Stimulated activated CD8-positive, alpha-beta memory T cell treated with anti-CD3 and anti-CD28 coated beads, Interleukin-12 subunit alpha, Interleukin-12 subunit beta, amount 100 ng/mL, for 1 hour (primary cell): ENCODE data around the gene CFAP43.
"Not testable (repeated sequence)": the region's sequence is repeated elsewhere in the genome, so short reads cannot be mapped to it uniquely, and the experiment has no call there.

Experiments
- DNase-seq: peaks from one replicate; pipeline ENCODE4 v3.0.0-alpha.2; 2020; ENCODE audit warnings: low read depth

Gene CFAP43

GRCh38 chr10:104257235-104257634 lies 25.1 kb upstream of the CFAP43 start:
- no peak for DNase-seq

- no peak for DNase-seq
These were observed 24.3 kb upstream of the CFAP43 start for GRCh38 chr10:104256335-104256961.

- no peak for DNase-seq
These were observed 23.3 kb upstream of the CFAP43 start for GRCh38 chr10:104255311-104255981.

DNA sequence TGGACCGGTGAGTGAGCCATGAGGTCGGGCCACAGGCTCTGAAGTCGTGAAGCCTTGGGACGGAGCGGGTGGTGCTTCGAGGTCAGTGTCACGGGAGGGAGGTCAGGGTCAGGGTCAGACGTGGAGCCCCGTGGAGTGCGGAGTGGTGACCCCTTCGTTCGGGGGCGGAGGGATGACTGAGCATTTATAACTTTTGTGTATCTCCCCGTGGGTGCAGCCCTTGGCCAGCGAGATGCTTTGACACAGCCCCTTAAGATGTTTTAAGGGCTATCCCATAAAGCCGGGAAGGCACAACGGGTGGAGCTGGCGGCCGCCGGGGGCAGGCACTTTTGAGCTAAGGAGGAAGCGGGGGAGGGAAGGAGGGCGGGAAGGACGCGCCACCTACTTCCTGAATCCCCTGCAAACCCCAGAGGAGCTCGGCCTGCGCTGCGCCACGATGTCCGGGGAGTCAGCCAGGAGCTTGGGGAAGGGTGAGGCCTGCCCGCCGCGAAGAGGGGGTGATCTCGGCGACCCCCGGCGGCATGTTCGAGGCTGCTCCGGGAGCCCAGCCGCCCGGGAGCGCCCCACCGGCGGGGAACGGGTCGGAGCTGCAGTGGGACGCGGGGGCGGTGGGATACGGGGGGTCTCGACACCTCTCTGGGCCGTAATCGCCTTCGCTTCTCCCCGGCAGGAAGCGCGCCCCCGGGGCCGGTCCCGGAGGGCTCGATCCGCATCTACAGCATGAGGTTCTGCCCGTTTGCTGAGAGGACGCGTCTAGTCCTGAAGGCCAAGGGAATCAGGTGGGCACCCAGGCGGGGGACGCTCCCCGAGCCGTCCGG lies 22.5 kb upstream of the CFAP43 start, which contains the start of gene GSTO1:
GSTO1 (plus strand) TSS at position 400 of the 818 bp plus-strand sequence; CDS start at position 437, 37 bp downstream.
- peak; percentile 38 for DNase-seq

DNA sequence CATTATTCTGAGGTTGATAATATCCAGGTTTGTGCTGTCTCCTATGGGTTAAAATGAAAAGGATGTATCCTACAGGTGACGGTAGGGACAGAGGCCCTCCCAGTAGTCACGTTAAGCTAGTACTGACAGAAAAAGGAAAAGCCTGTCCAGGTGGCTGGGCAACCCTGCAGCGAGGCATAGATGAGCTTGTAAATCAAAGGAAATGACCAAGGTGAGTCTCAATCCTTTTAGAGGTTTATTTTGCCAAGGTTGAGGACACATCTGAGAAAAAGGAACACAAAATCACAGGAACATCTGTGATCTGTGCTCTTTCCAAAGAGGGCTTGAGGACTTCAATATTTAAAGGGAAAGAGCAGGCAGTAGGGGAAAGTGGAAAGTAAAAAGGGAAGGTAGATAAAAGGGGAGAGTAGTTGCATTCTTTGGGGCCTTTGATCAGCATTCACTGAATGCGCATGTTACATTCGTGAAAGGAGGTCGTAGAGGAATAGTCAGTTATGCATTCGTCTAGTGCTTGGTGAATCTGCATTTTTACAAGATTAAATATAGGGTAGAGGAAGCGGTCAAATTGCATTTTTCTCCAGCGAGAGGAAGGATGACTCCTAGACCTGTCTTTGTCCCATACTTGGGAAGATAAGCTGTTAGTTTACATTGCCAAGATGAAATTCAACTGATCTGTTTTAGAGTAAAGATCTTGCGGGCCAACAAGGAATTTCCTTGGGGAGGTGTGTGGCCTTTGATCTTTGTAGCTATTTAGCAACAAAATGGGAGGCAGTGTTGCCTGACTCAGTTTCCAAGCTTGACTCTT lies 21.6 kb upstream of the CFAP43 start:
- no peak for DNase-seq

DNA sequence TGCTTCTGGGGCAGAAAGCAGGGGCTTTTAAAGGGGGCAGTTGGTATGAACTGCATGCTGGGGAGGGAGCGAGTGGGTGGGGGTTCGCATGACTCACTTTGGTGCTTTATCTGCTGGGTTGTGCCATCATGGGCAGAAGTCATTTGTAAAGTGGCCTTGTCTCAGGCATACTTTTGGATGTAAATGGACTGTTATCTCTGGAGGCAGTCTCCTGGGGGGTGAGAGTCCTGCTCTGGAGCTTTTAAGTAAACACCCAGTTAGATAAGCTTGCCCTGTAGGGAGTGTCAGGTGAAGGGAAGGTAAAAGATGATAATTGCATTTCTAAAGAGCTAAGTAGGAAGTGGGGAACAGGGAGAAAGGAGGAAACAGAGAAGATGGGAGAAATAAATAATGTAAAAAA lies 20.9 kb upstream of the CFAP43 start:
- DNase-seq, result no peak

- DNase-seq, result no peak
These were observed 20.2 kb upstream of the CFAP43 start for GRCh38 chr10:104252368-104252767.

- DNase-seq, result no peak
These were observed 19.3 kb upstream of the CFAP43 start for GRCh38 chr10:104251443-104251842.

DNA sequence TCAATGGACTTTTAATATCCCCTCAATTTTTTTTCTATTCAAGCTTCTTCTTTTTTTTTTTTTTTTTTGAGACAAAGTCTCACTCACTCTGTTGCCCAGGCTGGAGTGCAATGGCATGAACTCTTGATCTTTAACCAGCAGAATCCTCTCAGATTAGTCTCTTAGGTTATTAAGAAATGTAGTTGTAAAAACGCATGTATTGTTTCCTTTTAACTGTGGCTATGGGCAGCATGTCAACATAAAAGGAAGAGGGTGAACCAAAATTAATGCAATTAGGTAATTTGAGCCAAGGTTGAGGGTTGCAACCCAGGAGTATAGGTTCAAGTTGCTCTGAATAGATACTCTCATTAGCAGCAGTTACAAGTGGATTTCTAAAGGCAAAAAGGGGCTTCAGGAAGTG lies 18.2 kb upstream of the CFAP43 start:
- no peak for DNase-seq

DNA sequence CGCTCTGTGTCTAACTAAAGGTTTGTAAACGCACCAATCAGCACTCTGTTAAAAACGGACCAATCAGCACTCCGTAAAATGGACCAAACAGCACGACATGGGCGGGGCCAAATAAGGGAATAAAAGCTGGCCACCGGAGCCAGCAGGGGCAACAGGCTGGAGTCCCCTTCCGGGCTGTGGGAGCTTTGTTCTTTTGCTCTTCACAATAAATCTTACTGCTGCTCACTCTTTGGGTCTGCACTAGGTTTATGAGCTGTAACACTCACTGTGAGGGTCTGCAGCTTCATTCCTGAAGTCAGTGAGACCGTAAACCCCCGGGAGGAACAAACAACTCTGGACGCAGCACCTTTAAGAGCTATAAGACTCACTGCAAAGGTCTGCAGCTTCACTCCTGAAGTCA lies 16.8 kb upstream of the CFAP43 start:
- not testable (repeated sequence) for DNase-seq

DNA sequence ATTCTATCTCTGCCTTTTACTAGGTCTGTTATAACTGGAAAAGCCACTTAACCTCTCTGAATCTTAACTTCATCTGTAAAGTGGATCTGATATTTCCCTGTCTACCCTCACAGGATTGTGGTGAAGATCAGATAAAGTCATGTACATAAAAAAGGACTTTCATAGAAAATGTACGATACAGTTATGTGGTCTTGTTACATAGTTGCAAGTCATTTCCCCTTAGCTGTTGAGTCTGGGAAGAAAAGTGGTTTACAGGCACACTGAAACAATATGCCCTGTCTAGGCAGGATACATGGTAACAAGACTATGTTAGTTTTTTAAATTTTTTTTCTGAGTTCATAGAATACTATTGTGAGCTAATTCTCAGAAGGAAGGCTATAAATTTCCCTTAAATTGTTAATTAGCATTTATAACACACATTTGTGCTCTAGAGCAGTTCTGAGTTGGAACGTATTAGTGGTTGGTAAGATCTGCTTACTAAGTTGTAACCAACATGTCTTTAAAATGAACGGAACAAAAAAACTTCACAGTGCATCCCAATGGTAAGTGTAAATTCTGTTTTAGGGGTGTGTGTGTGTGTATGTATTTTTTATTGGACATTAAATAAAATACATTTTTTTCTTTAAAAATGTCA lies 15.5 kb upstream of the CFAP43 start:
- DNase-seq, result no peak

GRCh38 chr10:104246976-104247375 lies 14.8 kb upstream of the CFAP43 start:
- no peak for DNase-seq

- DNase-seq, result no peak
These were observed 13.0 kb upstream of the CFAP43 start for GRCh38 chr10:104245066-104245632.

GRCh38 chr10:104243512-104243911 lies 11.3 kb upstream of the CFAP43 start:
- DNase-seq, result no peak

GRCh38 chr10:104243009-104243408 lies 10.8 kb upstream of the CFAP43 start:
- DNase-seq, result not testable (repeated sequence)

- no peak for DNase-seq
These were observed 10.4 kb upstream of the CFAP43 start for GRCh38 chr10:104242545-104242944.

GRCh38 chr10:104240078-104240477 lies 7.9 kb upstream of the CFAP43 start:
- DNase-seq, result no peak

DNA sequence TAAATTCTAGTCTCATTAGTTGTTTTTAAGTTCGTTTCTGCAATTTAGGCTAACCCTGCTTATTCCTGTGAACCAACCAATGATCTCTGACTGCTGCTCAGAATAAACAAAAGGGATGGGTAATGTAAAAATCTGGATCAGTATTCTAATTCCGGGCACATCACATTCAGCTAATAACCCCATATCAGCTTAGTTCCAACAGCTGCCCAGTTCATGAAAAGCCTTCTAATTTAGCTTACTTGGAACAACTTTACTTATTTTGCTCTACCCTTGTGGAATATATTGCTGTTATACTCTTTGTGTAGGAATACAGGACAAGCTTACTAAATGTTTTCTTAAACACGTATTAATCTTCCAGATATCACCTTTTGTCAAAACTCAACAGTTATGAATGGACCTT lies 3.6 kb upstream of the CFAP43 start:
- no peak for DNase-seq

DNA sequence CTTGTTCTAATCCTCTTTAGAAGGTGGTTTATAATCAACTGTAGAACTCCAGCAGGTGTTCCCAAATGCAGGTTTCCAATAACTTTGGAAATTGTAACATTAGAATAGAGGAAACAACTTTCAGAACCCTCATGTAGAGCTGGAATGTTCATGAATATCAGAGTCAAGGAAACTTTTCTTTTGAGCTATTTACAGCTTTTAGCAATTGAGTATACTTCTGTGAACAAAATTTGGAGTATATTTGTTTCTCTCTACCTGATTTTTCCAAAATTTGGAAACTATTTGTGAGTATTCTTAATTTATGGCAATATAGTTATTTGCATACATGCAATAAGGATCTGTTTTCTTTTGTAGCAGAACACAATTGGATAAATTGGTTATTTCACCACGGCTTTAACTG lies 2.8 kb upstream of the CFAP43 start:
- no peak for DNase-seq

GRCh38 chr10:104233817-104234216 lies 1.7 kb upstream of the CFAP43 start:
- no peak for DNase-seq

DNA sequence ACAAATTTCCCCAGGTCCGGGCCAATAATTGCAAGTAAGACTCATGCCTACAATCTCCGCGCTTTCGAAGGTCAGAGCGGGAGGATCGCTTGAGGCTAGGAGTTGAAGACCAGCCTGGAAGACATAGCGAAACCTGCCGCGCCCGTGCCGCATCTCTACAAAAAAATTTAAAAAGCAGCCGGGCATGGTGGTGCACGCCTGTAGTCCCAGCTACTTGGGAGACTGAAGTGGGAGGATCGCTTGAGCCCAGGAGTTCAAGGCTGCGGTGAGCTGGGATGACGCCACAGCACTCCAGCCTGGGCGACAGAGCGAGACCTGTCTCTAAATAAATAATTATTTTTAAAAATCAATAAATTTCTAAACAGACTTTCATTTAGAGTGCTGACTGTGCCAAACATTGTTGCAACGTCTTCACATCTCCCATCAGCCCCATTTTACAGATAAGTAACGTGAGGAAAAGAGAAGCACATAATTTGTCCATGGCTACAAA lies 494 bp upstream of the CFAP43 start:
- no peak for DNase-seq
